ENCODE measurements around the gene KASH5. TPM values are rescaled to one million over a fixed set of nuclear protein-coding genes. Genes with fewer than 3 reads are reported as not detected.

The KASH5 gene
- total and polyA plus RNA-seq, 2 of the 8 experiments (the other 6 are each of a cell fraction or from before 2014, with no cell fraction given), result 0.05 to 0.19 TPM

DNA sequence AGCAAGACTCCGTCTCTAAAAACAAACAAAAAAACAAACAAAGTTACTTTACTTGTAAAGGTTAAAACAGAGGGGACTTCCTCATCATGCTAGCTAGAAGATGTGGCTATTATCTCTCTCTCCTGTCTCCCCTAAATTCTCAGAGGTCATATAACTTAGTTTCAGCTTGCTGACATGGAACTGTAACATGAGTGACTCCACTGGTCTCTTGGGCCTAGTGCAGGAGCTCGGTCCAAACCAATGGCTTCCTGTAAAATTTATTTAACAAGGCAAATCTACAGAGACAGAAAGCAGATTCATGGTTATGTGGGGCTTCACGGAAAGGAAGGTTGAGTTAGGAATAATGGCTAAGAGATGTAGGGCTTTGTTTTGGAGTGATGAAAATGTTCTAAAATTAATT lies 9.5 kb upstream of the KASH5 start (continued):
- TF ChIP-seq, protein P1, sequence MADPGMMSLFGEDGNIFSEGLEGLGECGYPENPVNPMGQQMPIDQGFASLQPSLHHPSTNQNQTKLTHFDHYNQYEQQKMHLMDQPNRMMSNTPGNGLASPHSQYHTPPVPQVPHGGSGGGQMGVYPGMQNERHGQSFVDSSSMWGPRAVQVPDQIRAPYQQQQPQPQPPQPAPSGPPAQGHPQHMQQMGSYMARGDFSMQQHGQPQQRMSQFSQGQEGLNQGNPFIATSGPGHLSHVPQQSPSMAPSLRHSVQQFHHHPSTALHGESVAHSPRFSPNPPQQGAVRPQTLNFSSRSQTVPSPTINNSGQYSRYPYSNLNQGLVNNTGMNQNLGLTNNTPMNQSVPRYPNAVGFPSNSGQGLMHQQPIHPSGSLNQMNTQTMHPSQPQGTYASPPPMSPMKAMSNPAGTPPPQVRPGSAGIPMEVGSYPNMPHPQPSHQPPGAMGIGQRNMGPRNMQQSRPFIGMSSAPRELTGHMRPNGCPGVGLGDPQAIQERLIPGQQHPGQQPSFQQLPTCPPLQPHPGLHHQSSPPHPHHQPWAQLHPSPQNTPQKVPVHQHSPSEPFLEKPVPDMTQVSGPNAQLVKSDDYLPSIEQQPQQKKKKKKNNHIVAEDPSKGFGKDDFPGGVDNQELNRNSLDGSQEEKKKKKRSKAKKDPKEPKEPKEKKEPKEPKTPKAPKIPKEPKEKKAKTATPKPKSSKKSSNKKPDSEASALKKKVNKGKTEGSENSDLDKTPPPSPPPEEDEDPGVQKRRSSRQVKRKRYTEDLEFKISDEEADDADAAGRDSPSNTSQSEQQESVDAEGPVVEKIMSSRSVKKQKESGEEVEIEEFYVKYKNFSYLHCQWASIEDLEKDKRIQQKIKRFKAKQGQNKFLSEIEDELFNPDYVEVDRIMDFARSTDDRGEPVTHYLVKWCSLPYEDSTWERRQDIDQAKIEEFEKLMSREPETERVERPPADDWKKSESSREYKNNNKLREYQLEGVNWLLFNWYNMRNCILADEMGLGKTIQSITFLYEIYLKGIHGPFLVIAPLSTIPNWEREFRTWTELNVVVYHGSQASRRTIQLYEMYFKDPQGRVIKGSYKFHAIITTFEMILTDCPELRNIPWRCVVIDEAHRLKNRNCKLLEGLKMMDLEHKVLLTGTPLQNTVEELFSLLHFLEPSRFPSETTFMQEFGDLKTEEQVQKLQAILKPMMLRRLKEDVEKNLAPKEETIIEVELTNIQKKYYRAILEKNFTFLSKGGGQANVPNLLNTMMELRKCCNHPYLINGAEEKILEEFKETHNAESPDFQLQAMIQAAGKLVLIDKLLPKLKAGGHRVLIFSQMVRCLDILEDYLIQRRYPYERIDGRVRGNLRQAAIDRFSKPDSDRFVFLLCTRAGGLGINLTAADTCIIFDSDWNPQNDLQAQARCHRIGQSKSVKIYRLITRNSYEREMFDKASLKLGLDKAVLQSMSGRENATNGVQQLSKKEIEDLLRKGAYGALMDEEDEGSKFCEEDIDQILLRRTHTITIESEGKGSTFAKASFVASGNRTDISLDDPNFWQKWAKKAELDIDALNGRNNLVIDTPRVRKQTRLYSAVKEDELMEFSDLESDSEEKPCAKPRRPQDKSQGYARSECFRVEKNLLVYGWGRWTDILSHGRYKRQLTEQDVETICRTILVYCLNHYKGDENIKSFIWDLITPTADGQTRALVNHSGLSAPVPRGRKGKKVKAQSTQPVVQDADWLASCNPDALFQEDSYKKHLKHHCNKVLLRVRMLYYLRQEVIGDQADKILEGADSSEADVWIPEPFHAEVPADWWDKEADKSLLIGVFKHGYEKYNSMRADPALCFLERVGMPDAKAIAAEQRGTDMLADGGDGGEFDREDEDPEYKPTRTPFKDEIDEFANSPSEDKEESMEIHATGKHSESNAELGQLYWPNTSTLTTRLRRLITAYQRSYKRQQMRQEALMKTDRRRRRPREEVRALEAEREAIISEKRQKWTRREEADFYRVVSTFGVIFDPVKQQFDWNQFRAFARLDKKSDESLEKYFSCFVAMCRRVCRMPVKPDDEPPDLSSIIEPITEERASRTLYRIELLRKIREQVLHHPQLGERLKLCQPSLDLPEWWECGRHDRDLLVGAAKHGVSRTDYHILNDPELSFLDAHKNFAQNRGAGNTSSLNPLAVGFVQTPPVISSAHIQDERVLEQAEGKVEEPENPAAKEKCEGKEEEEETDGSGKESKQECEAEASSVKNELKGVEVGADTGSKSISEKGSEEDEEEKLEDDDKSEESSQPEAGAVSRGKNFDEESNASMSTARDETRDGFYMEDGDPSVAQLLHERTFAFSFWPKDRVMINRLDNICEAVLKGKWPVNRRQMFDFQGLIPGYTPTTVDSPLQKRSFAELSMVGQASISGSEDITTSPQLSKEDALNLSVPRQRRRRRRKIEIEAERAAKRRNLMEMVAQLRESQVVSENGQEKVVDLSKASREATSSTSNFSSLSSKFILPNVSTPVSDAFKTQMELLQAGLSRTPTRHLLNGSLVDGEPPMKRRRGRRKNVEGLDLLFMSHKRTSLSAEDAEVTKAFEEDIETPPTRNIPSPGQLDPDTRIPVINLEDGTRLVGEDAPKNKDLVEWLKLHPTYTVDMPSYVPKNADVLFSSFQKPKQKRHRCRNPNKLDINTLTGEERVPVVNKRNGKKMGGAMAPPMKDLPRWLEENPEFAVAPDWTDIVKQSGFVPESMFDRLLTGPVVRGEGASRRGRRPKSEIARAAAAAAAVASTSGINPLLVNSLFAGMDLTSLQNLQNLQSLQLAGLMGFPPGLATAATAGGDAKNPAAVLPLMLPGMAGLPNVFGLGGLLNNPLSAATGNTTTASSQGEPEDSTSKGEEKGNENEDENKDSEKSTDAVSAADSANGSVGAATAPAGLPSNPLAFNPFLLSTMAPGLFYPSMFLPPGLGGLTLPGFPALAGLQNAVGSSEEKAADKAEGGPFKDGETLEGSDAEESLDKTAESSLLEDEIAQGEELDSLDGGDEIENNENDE (IDR thresholded peaks at IDR 0.05; ENCODE audit: insufficient replicate concordance, low read length), result no peak
- no peak for TF ChIP-seq RXRA (IDR thresholded peaks at IDR 0.05; ENCODE audit: insufficient read depth, low read depth, low read length)
- TF ChIP-seq POU5F1 (IDR thresholded peaks at IDR 0.05; ENCODE audit: low read depth, low read length), result no peak
